GM13977 (cell line): ENCODE results near the gene PARD3B.

Source experiments
- DNase-seq: peaks from one replicate; pipeline ENCODE4 v3.0.0; 2012; ENCODE audit warnings: low spot score
- CTCF ChIP-seq: IDR thresholded peaks from 2 replicates; pipeline ENCODE4 v1.5.1; 2012; ENCODE audit warnings: mild to moderate bottlenecking, control low read depth; ENCODE audit not compliant: insufficient read depth; ENCODE audit errors: extremely low read depth, missing control alignments
- in situ Hi-C: fragments of 300-500 bp; cut with MboI; formaldehyde crosslinking; loops from one replicate; pipeline ENCODE4 v1.12.0; 2022; ENCODE audit warnings: low sequenced_read_pairs, low pct_unique_long_range_greater_than_20kb, mixed read lengths, inconsistent platforms; ENCODE audit not compliant: unreplicated experiment

PARD3B gene

DNA sequence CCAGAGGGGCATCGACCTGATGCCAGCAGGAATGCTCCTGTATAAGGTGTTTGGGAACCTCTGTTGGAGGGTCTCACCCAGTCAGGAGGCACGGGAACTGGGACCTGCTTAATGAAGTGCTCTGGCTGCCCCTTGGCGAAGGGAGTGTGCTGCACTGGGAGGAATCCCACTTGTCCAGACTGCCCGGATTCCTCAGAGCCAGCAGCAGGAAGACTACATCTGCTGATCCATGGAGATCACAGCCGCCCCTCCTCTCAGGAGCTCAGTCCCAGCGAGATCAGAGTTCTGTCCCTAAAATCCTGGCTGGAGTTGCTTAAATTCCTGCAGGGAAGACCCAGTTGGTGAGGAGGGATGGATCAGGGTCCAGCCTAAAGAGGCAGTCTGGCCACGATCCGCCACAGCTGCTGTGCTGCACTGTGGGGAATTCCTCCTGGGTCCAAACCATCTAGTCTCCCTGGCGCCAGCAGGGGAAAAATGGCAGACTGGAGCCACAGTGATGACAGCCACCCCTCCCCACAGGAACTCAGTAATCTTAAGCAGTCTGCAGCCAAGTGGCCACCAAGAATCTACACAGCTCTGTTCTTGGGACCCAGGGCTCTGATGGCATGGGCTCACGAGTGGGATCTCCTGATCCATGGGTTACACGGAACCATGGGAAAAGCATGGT, 1060.5 kb downstream of the PARD3B start:
- TF ChIP-seq CTCF = no peak
- in situ Hi-C loops = no loop called here

GRCh38 chr2:205607146-205607545, 1061.9 kb downstream of the PARD3B start:
- in situ Hi-C loops = no loop called here
- no peak for DNase-seq
- no peak for TF ChIP-seq CTCF

More for the DNA sequence above, 1060.5 kb downstream of the PARD3B start:
- no peak for DNase-seq

DNA sequence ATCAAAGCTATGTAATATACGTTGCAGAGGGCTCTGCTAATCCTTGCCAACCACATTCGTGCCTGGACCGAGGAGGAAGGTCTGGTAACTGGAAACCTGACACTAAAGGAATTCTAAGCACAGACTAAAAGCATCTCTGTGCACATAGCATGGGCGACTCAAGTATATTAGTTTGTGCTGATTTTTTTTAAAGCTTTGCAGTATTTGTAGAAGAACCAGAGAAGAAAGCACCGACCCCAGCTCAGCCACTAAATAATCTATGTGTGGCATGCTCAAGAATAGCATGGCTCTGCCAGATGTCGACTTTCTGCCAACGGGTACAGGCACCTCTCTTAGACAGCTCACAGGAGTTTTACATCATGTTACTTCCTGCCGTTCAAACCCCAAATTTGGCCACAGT, 1063.8 kb downstream of the PARD3B start:
- TF ChIP-seq CTCF = no peak

GRCh38 chr2:205610437-205610836, 1065.2 kb downstream of the PARD3B start:
- TF ChIP-seq CTCF = no peak
- in situ Hi-C loops = no loop called here
- no peak for DNase-seq

More for the DNA sequence above, 1063.8 kb downstream of the PARD3B start:
- in situ Hi-C loops = no loop called here
- DNase-seq = no peak

DNA sequence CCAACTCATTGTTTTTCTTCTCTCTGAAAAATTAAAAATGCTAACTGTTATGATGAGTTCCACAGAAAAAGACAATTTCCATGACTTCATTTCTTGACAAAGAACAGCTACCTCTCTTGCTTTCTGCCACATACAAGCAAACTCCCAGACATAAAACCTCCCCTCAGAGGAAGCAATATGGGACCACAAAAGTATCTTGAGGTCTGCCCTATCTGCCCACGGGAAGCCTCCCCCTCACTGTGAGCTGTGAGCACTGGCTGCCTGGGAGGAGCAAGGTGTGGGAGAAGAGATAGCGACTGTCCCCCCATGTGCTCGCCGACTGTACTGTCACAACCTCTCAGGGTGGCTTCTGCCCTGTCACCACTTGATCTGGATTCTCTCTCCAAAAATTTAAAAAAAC, 1067.4 kb downstream of the PARD3B start:
- no peak for TF ChIP-seq CTCF
- in situ Hi-C loops = no loop called here
- DNase-seq = no peak

DNA sequence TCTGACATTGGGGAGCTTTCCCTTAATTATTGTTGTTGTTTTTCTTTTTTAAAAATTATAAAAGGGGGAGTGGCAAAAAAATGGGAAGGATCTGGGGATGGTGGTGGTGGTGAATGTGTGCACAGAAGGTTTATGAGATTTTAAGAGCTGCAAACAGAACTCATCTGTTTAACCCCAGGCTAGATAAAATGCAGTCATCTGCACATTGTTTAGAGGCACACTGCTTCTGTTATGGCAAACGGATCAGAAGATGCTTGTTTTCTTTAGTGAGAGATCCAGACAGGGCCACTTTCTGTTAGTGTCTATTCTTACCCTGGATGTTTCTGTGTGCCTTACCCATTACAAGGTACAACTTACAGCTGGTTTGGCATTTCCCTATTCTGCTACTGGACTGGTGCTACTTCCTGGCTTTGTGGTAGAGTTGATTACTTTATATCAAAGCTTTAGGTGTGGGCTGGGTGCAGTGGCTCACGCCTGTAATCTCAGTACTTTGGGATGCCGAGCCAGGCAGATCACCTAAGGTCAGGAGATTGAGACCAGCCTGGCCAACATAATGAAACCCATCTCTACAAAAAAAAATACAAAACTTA, 1068.8 kb downstream of the PARD3B start:
- DNase-seq = no peak
- no peak for TF ChIP-seq CTCF
- in situ Hi-C loops = no loop called here
